H9 (cell line): ENCODE measurements around the gene PDE1A. TPM values are rescaled to one million over a fixed set of nuclear protein-coding genes. Genes with fewer than 3 reads are reported as not detected.

ENCODE experiments used
- DNase-seq: peaks from one replicate; pipeline ENCODE4 v3.0.0-alpha.2; 2017
- H2AFZ ChIP-seq: one replicate; pipeline ENCODE4 v1.6.1; 2013; ENCODE audit warnings: mild to moderate bottlenecking, low read length, control low read depth, moderate library complexity
- H2AK5ac ChIP-seq: 2 replicates; pipeline ENCODE4 v1.6.1; 2013; ENCODE audit warnings: low read length, control low read depth, mixed read lengths; ENCODE audit not compliant: insufficient read length
- H2BK120ac ChIP-seq: one replicate; pipeline ENCODE4 v1.6.1; 2013; ENCODE audit warnings: low read depth, mild to moderate bottlenecking, low read length, control low read depth, inconsistent platforms; ENCODE audit not compliant: poor library complexity, severe bottlenecking
- H2BK12ac ChIP-seq: 2 replicates; pipeline ENCODE4 v1.6.1; 2013; ENCODE audit warnings: low read length, control low read depth, mixed read lengths, low read depth; ENCODE audit not compliant: insufficient read length
- H2BK15ac ChIP-seq: 2 replicates; pipeline ENCODE4 v1.6.1; 2013; ENCODE audit warnings: low read depth, low read length, control low read depth
- H2BK20ac ChIP-seq: one replicate; pipeline ENCODE4 v1.6.1; 2013; ENCODE audit warnings: low read depth, mild to moderate bottlenecking, low read length, control low read depth, inconsistent platforms; ENCODE audit not compliant: poor library complexity, severe bottlenecking
- H2BK5ac ChIP-seq: 2 replicates; pipeline ENCODE4 v1.6.1; 2013; ENCODE audit warnings: low read length, control low read depth, mixed read lengths; ENCODE audit not compliant: insufficient read length
- H3K14ac ChIP-seq: 2 replicates; pipeline ENCODE4 v1.6.1; 2013; ENCODE audit warnings: low read length, control low read depth; ENCODE audit not compliant: insufficient read depth
- H3K18ac ChIP-seq: 2 replicates; pipeline ENCODE4 v1.6.1; 2013; ENCODE audit warnings: low read depth, mild to moderate bottlenecking, mixed read lengths, low read length, control low read depth; ENCODE audit not compliant: insufficient read length
- H3K23ac ChIP-seq: 2 replicates; pipeline ENCODE4 v1.6.1; 2013; ENCODE audit warnings: low read length, control low read depth, mixed read lengths, low read depth; ENCODE audit not compliant: insufficient read length
- H3K23me2 ChIP-seq: 2 replicates; pipeline ENCODE4 v1.6.1; 2013; ENCODE audit warnings: low read depth, mild to moderate bottlenecking, mixed read lengths, low read length, control low read depth; ENCODE audit not compliant: insufficient read length, poor library complexity, severe bottlenecking
- H3K27ac ChIP-seq: 2 replicates; pipeline ENCODE4 v1.5.1; 2013; ENCODE audit warnings: low read length, control low read depth, mixed read lengths, low read depth; ENCODE audit not compliant: insufficient read length
- H3K27me3 ChIP-seq: 2 replicates; pipeline ENCODE4 v1.6.1; 2013; ENCODE audit warnings: low read length, control low read depth, inconsistent platforms; ENCODE audit not compliant: insufficient read depth
- H3K4ac ChIP-seq: 2 replicates; pipeline ENCODE4 v1.6.1; 2013; ENCODE audit warnings: low read depth, mild to moderate bottlenecking, control low read depth, inconsistent platforms, low read length, moderate library complexity
- H3K4me1 ChIP-seq: 2 replicates; pipeline ENCODE4 v1.6.1; 2013; ENCODE audit warnings: low read length, control low read depth, inconsistent platforms; ENCODE audit not compliant: insufficient read depth
- H3K4me2 ChIP-seq: 2 replicates; pipeline ENCODE4 v1.6.1; 2013; ENCODE audit warnings: low read length, control low read depth, mixed read lengths; ENCODE audit not compliant: insufficient read length, insufficient read depth
- H3K56ac ChIP-seq: 2 replicates; pipeline ENCODE4 v1.6.1; 2013; ENCODE audit warnings: low read depth, mild to moderate bottlenecking, mixed read lengths, low read length, control low read depth; ENCODE audit not compliant: insufficient read length
- H3K79me1 ChIP-seq: 2 replicates; pipeline ENCODE4 v1.6.1; 2013; ENCODE audit warnings: low read depth, mild to moderate bottlenecking, moderate library complexity, low read length, control low read depth, inconsistent platforms; ENCODE audit not compliant: insufficient read depth, poor library complexity, severe bottlenecking
- H3K79me2 ChIP-seq: 2 replicates; pipeline ENCODE4 v1.6.1; 2013; ENCODE audit warnings: low read length, control low read depth, inconsistent platforms; ENCODE audit not compliant: insufficient read depth
- H3K9ac ChIP-seq: 2 replicates; pipeline ENCODE4 v1.6.1; 2013; ENCODE audit warnings: low read length, control low read depth, mixed read lengths; ENCODE audit not compliant: insufficient read length; ENCODE audit errors: extremely low read depth
- H3K9me3 ChIP-seq: one replicate; pipeline ENCODE4 v1.6.1; 2013; ENCODE audit warnings: low read depth, low read length, inconsistent platforms; ENCODE audit not compliant: control insufficient read depth
- H3T11ph ChIP-seq: one replicate; pipeline ENCODE4 v1.6.1; 2013; ENCODE audit warnings: mild to moderate bottlenecking, low read length, control low read depth, inconsistent platforms
- H4K20me1 ChIP-seq: one replicate; pipeline ENCODE4 v1.6.1; 2013; ENCODE audit not compliant: control insufficient read depth, insufficient read length, insufficient read depth
- H4K5ac ChIP-seq: 2 replicates; pipeline ENCODE4 v1.6.1; 2013; ENCODE audit warnings: low read depth, mild to moderate bottlenecking, mixed read lengths, low read length, control low read depth; ENCODE audit not compliant: insufficient read length
- H4K8ac ChIP-seq: replicated peaks from 2 replicates; pipeline ENCODE4 v1.6.1; 2013; ENCODE audit warnings: low read length, control low read depth, mixed read lengths, low read depth; ENCODE audit not compliant: insufficient read length
- H4K91ac ChIP-seq: 2 replicates; pipeline ENCODE4 v1.6.1; 2013; ENCODE audit warnings: low read depth, mild to moderate bottlenecking, moderate library complexity, mixed read lengths, low read length, control low read depth; ENCODE audit not compliant: insufficient read length
- H3K27ac Mint-ChIP-seq, 3 experiments: 2 replicates in 2 of 3; 3 replicates in 1 of 3; pipeline ENCODE4 v1.8.0; 2020 to 2021; ENCODE audit warnings: mixed read lengths in 3 of 3, mild to moderate bottlenecking in 1 of 3, moderate library complexity in 1 of 3
- H3K27me3 Mint-ChIP-seq: 2 replicates; pipeline ENCODE4 v1.8.0; 2021; ENCODE audit warnings: low read depth, mild to moderate bottlenecking, moderate library complexity, mixed read lengths
- H3K36me3 Mint-ChIP-seq, 3 experiments: 2 replicates in 2 of 3; 3 replicates in 1 of 3; pipeline ENCODE4 v1.8.0; 2020 to 2021; ENCODE audit warnings: low read depth in 3 of 3, mixed read lengths in 3 of 3; ENCODE audit not compliant: insufficient read depth in 1 of 3
- H3K4me1 Mint-ChIP-seq, 2 experiments: 2 replicates each; pipeline ENCODE4 v1.8.0; 2020; ENCODE audit warnings: mixed read lengths in 2 of 2
- H3K4me3 Mint-ChIP-seq, 2 experiments: 2 replicates in 1 of 2; 3 replicates in 1 of 2; pipeline ENCODE4 v1.8.0; 2020 to 2021; ENCODE audit warnings: mild to moderate bottlenecking in 2 of 2, mixed read lengths in 2 of 2, moderate library complexity in 1 of 2
- H3K9me3 Mint-ChIP-seq, 2 experiments: 2 replicates in 1 of 2; 3 replicates in 1 of 2; pipeline ENCODE4 v1.8.0; 2020; ENCODE audit warnings: mild to moderate bottlenecking in 2 of 2, mixed read lengths in 2 of 2, moderate library complexity in 1 of 2
- CTCF ChIP-seq: fragments of 200-600 bp; sonication (generic); conservative IDR thresholded peaks from 3 replicates; pipeline ENCODE4 v1.8.0; 2021; ENCODE audit warnings: antibody characterized with exemption, mild to moderate bottlenecking
- WGBS: extraction: QIAGEN DNeasy Blood & Tissue Kit; methylation state at CpG from one replicate; pipeline ENCODE4 v1.1.7; 2013; ENCODE audit warnings: missing lambda C conversion rate, low lambda C conversion rate, mixed read lengths; ENCODE audit not compliant: insufficient read length; ENCODE audit errors: extremely low coverage; 5-methylcytosine and 5-hydroxymethylcytosine counted together
- total RNA-seq: library from RNA; stranded (reverse); gene quantifications from 2 replicates; pipeline ENCODE4 v1.2.1, GENCODE V29; 2021

PDE1A gene
- total RNA-seq, 1 experiment from 2014 or later, result 0.11 TPM

DNA sequence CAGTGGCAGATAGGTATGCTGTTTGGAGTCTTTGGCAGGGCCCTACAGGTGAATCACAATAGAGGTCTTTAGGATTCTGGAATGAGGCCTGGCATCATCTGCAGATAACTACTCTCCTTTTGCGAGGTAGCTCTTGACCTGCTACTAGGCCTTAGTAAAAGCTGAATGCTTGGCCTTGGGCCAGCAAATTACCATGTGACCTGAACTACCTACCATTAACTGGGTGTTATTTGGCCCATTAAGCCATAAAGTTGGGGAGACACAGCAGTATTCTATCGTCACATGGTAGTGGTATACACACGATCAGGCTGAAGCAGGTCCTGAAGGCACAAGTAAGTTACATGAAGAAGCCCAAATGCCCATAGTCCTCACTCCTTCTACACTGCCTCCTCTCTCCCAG lies 263.0 kb downstream of the PDE1A start:
- H3T11ph ChIP-seq, result no peak overlapping the region
- H2BK15ac ChIP-seq, result no peak overlapping the region
- TF ChIP-seq CTCF, result no peak
- H3K56ac ChIP-seq, result no peak overlapping the region
- no peak overlapping the region for H3K18ac ChIP-seq
- H3K79me1 ChIP-seq, result no peaks in the 10 kb centered on the region
- Mint-ChIP-seq H3K36me3 (no peaks in the 10 kb centered on the region), H3K27me3 (no peaks in the 10 kb centered on the region), H3K4me1 (no peaks in the 10 kb centered on the region; a peak in 1 of 4 replicates), H3K9me3 (no peaks in the 10 kb centered on the region), H3K4me3 (no peak overlapping the region), H3K27ac (no peak overlapping the region)
- H3K23ac ChIP-seq, result no peak overlapping the region
- H3K4me1 ChIP-seq, result no peaks in the 10 kb centered on the region
- DNase-seq, result no peak
- H3K4me2 ChIP-seq, result no peak overlapping the region
- H3K27ac ChIP-seq, result no peak overlapping the region
- no peak overlapping the region for H3K4ac ChIP-seq
- H3K9ac ChIP-seq, result no peak overlapping the region
- WGBS, result no CpG with 5 or more reads among the region's 3 CpGs
- H3K23me2 ChIP-seq, result no peaks in the 10 kb centered on the region
- no peaks in the 10 kb centered on the region for H3K9me3 ChIP-seq
- no peaks in the 10 kb centered on the region for H3K79me2 ChIP-seq
- no peaks in the 10 kb centered on the region for H4K20me1 ChIP-seq
- no peak overlapping the region for H3K14ac ChIP-seq
- H4K5ac ChIP-seq, result no peak overlapping the region
- no peak overlapping the region for H4K8ac ChIP-seq
- H2AK5ac ChIP-seq, result no peak overlapping the region
- H2BK12ac ChIP-seq, result no peak overlapping the region
- no peak overlapping the region for H2AFZ ChIP-seq
- no peak overlapping the region for H2BK20ac ChIP-seq
- H2BK5ac ChIP-seq, result no peak overlapping the region
- H3K27me3 ChIP-seq, result no peaks in the 10 kb centered on the region
- H2BK120ac ChIP-seq, result no peak overlapping the region
- H4K91ac ChIP-seq, result no peak overlapping the region
